Measurements from ENCODE around the gene CINP.
"Not testable (repeated sequence)": the region's sequence is repeated elsewhere in the genome, so short reads cannot be mapped to it uniquely, and the experiment has no call there.

CINP gene

GRCh38 chr14:102319351-102320032 is 43.2 kb downstream of the CINP start, which contains the start of gene ZNF839:
ZNF839 (plus strand) TSS chr14:102319746; CDS start chr14:102319766, 20 bp downstream.
- DNase-seq, result peak; percentile 92

- DNase-seq, result no peak
Measured at GRCh38 chr14:102318781-102319276, 43.9 kb downstream of the CINP start.

- peak; percentile 51 for DNase-seq
Measured at GRCh38 chr14:102317564-102318248, 45.0 kb downstream of the CINP start.

- DNase-seq, result peak; percentile 87
Measured at GRCh38 chr14:102316743-102317563, 45.7 kb downstream of the CINP start.

GRCh38 chr14:102316338-102316742 is 46.4 kb downstream of the CINP start:
- DNase-seq, result no peak

- DNase-seq, result no peak
Measured at GRCh38 chr14:102315121-102315520, 47.6 kb downstream of the CINP start.

- peak; percentile 86 for DNase-seq
Measured at GRCh38 chr14:102314242-102315011, 48.3 kb downstream of the CINP start.

GRCh38 chr14:102304611-102305506 is 57.8 kb downstream of the CINP start, which contains the start of gene MOK:
MOK (minus strand) TSS chr14:102305164; CDS start chr14:102304968, 196 bp downstream.
- DNase-seq, result peak; percentile 99

- no peak for DNase-seq
Measured at GRCh38 chr14:102303664-102304063, 59.0 kb downstream of the CINP start.

GRCh38 chr14:102298303-102299070 is 64.2 kb downstream of the CINP start:
- DNase-seq, result not testable (repeated sequence)
